ENCODE results near the gene CADM1.

GRCh38 chr11:115222863-115223530, 281.2 kb downstream of the CADM1 start:
- TF ChIP-seq CTCF (IDR thresholded peaks at IDR 0.05) (no peak), EP300 (IDR thresholded peaks at IDR 0.05) (no peak), POLR2A (IDR thresholded peaks at IDR 0.05; ENCODE audit: low read depth) (no peak)

All from esophagus muscularis mucosa (tissue), 4 donors.